H1 (cell line): ENCODE data around the gene YEATS4. TPM values are rescaled to one million over a fixed set of nuclear protein-coding genes. Genes with fewer than 3 reads are reported as not detected.

ENCODE experiments used
- ATF3 ChIP-seq: IDR thresholded peaks from 2 replicates; pipeline ENCODE4 v1.6.1; 2011; ENCODE audit warnings: low read depth, mild to moderate bottlenecking, low read length; ENCODE audit not compliant: insufficient read depth
- BCL11A ChIP-seq, 2 experiments: IDR thresholded peaks; one replicate each; pipeline ENCODE4 v1.6.1; 2011; ENCODE audit warnings: low read depth in 2 of 2, low read length in 2 of 2, mild to moderate bottlenecking in 2 of 2
- BRCA1 ChIP-seq: IDR thresholded peaks from 2 replicates; pipeline ENCODE4 v1.6.1; 2012; ENCODE audit warnings: low read depth, low read length, improper control_type of control experiment
- CBX5 ChIP-seq: fragments of 300-800, 300-1000 bp; sonication (generic); IDR thresholded peaks from 2 replicates; pipeline ENCODE4 v1.7.1; 2016; ENCODE audit warnings: antibody characterized with exemption, low read length, low read depth
- CHD2 ChIP-seq: IDR thresholded peaks from 2 replicates; pipeline ENCODE4 v1.6.1; 2012; ENCODE audit warnings: low read length, improper control_type of control experiment
- CTBP2 ChIP-seq: IDR thresholded peaks from 2 replicates; pipeline ENCODE4 v1.7.0; 2011; ENCODE audit warnings: borderline replicate concordance, mild to moderate bottlenecking, moderate library complexity, mixed read lengths, low read length; ENCODE audit not compliant: insufficient read depth, insufficient read length
- E2F6 ChIP-seq: IDR thresholded peaks from 2 replicates; pipeline ENCODE4 v1.6.1; 2012; ENCODE audit warnings: inconsistent platforms
- EGR1 ChIP-seq: IDR thresholded peaks from 2 replicates; pipeline ENCODE4 v1.6.1; 2011; ENCODE audit warnings: low read depth, low read length, borderline replicate concordance
- EZH2 ChIP-seq: fragments of 200-600 bp; sonication (generic); IDR thresholded peaks from 2 replicates; pipeline ENCODE4 v1.7.1; 2012; ENCODE audit warnings: low read depth, mild to moderate bottlenecking, moderate library complexity, low read length, inconsistent platforms; ENCODE audit not compliant: severe bottlenecking
- GABPA ChIP-seq: IDR thresholded peaks from 2 replicates; pipeline ENCODE4 v1.6.1; 2011; ENCODE audit warnings: mild to moderate bottlenecking, low read length, moderate library complexity, borderline replicate concordance; ENCODE audit not compliant: insufficient read depth
- GTF2F1 ChIP-seq: IDR thresholded peaks from 2 replicates; pipeline ENCODE4 v1.6.1; 2012; ENCODE audit warnings: low read depth, low read length, improper control_type of control experiment, borderline replicate concordance
- KDM5A ChIP-seq: fragments of 200-600 bp; IDR thresholded peaks from 2 replicates; pipeline ENCODE4 v1.7.1; 2012; ENCODE audit warnings: mild to moderate bottlenecking, low read length, inconsistent platforms, mixed read lengths
- MAX ChIP-seq: IDR thresholded peaks from 2 replicates; pipeline ENCODE4 v1.6.1; 2012; ENCODE audit warnings: inconsistent platforms
- NRF1 ChIP-seq: IDR thresholded peaks from 2 replicates; pipeline ENCODE4 v1.6.1; 2011; ENCODE audit warnings: mild to moderate bottlenecking, low read depth, low read length, improper control_type of control experiment
- POLR2A ChIP-seq, 2 experiments: IDR thresholded peaks; 1 replicate in 1 of 2; 2 replicates in 1 of 2; pipeline ENCODE4 v1.6.1; 2011; ENCODE audit warnings: low read depth in 2 of 2, low read length in 2 of 2, mild to moderate bottlenecking in 2 of 2; ENCODE audit errors: control extremely low read depth in 1 of 2
- POU5F1 ChIP-seq: IDR thresholded peaks from 2 replicates; pipeline ENCODE4 v1.6.1; 2011; ENCODE audit warnings: low read depth, mild to moderate bottlenecking, low read length, moderate library complexity
- RXRA ChIP-seq: IDR thresholded peaks from 2 replicates; pipeline ENCODE4 v1.6.1; 2011; ENCODE audit warnings: low read depth, mild to moderate bottlenecking, low read length, moderate library complexity; ENCODE audit not compliant: insufficient read depth
- SIN3A ChIP-seq, 2 experiments: IDR thresholded peaks in 1 of 2; conservative IDR thresholded peaks in 1 of 2; 2 replicates each; pipeline ENCODE4 v1.6.1; 2011 to 2012; ENCODE audit warnings: low read length in 2 of 2, improper control_type of control experiment in 1 of 2, low read depth in 1 of 2, mild to moderate bottlenecking in 1 of 2
- SIX5 ChIP-seq: IDR thresholded peaks from 2 replicates; pipeline ENCODE4 v1.6.1; 2011; ENCODE audit warnings: mild to moderate bottlenecking, low read depth, low read length
- SRF ChIP-seq: IDR thresholded peaks from 2 replicates; pipeline ENCODE4 v1.6.1; 2011; ENCODE audit warnings: mild to moderate bottlenecking, low read depth, low read length, moderate library complexity
- TAF7 ChIP-seq: optimal IDR thresholded peaks from 2 replicates; pipeline ENCODE3; 2011; ENCODE audit warnings: low read depth, mild to moderate bottlenecking, inconsistent platforms, low read length, moderate library complexity, borderline replicate concordance
- TBP ChIP-seq: IDR thresholded peaks from 2 replicates; pipeline ENCODE4 v1.6.1; 2011; ENCODE audit warnings: low read depth, low read length, improper control_type of control experiment
- TCF12 ChIP-seq: IDR thresholded peaks from 2 replicates; pipeline ENCODE4 v1.6.1; 2011; ENCODE audit warnings: low read depth, mild to moderate bottlenecking, low read length
- ZNF274 ChIP-seq: IDR thresholded peaks from 2 replicates; pipeline ENCODE4 v1.7.0; 2012; ENCODE audit warnings: low read length, borderline replicate concordance; ENCODE audit errors: extremely low read depth
- polyA plus RNA-seq, 7 experiments: library from polyadenylated mRNA; depleted of rRNA in 3 of 7; stranded (reverse) in 5 of 7; unstranded in 2 of 7; fragments of >200 nt in 5 of 7; fragments of 200-250 nt in 2 of 7; gene quantifications; 1 replicate in 5 of 7; 2 replicates in 1 of 7; 4 replicates in 1 of 7; pipeline versions ENCODE4 v1.2.1 to v1.2.3, GENCODE V29; 2011 to 2013; ENCODE audit warnings: missing spikeins in 2 of 7, mixed read lengths in 2 of 7
- total RNA-seq: library from RNA; stranded (reverse); fragmentation: NEBNext Ultra II Directional; extraction: Animal tissue kit (Norgen Biotek cat#: 25700); gene quantifications from 2 replicates; pipeline ENCODE4 v1.2.1, GENCODE V29; 2021

The YEATS4 gene
- total and polyA plus RNA-seq, 2 of the 8 experiments (the other 6 are each of a cell fraction or from before 2014, with no cell fraction given), result 25.7 to 32.5 TPM

- TF ChIP-seq E2F6 (no peak), BRCA1 (no peak), BCL11A (IDR thresholded peaks at IDR 0.05; ENCODE audit: low read depth in 2 of 2, low read length in 2 of 2) (no peak), CBX5 (no peak), EZH2 (no peak), TAF7 (no peak), POU5F1 (no peak), GTF2F1 (no peak), SRF (no peak), TBP (no peak), CHD2 (no peak), SIN3A (conservative IDR thresholded peaks at IDR 0.05 in 1 of 2, IDR thresholded peaks at IDR 0.05 in 1 of 2; ENCODE audit: low read depth in 1 of 2, low read length in 2 of 2) (no peak), RXRA (no peak), CTBP2 (no peak), GABPA (no peak), KDM5A (no peak), ZNF274 (no peak), NRF1 (no peak), POLR2A (IDR thresholded peaks at IDR 0.05; ENCODE audit: control extremely low read depth in 1 of 2, low read depth in 2 of 2, low read length in 2 of 2) (no peak), EGR1 (no peak), TCF12 (no peak), ATF3 (no peak), SIX5 (no peak), MAX (no peak)
Observed at GRCh38 chr12:69415471-69416275, 56.1 kb downstream of the YEATS4 start (continued).
